ENCODE data around the gene SDCCAG8. TPM values are rescaled to one million over a fixed set of nuclear protein-coding genes. Genes with fewer than 3 reads are reported as not detected.

Gene SDCCAG8
- total and polyA plus RNA-seq, 2 of the 8 experiments (the other 6 are each of a cell fraction or from before 2014, with no cell fraction given) = 15.6 to 21.0 TPM

- TF ChIP-seq RNF2 (IDR thresholded peaks at IDR 0.05; ENCODE audit: borderline replicate concordance, low read depth, low read length, missing control alignments, poor library complexity, severe bottlenecking) = no peak
- no peak for TF ChIP-seq BACH1 (IDR thresholded peaks at IDR 0.05; ENCODE audit: low read length)
- TF ChIP-seq KDM4A (IDR thresholded peaks at IDR 0.05; ENCODE audit: low read depth, low read length, severe bottlenecking) = peak; percentile 87
- TF ChIP-seq TAF7 (optimal IDR thresholded peaks at IDR 0.05; ENCODE audit: borderline replicate concordance, low read depth, low read length) = no peak
- no peak for TF ChIP-seq CHD2 (IDR thresholded peaks at IDR 0.05; ENCODE audit: low read length)
- peak; percentile 88 for TF ChIP-seq ASH2L (IDR thresholded peaks at IDR 0.05; ENCODE audit: low read length)
- TF ChIP-seq RBBP5 (IDR thresholded peaks at IDR 0.05; ENCODE audit: borderline replicate concordance, low read depth, low read length) = peak; percentile 41
- TF ChIP-seq SIX5 (IDR thresholded peaks at IDR 0.05; ENCODE audit: low read depth, low read length) = peak; percentile 90
- 0 out of 4 replicates have a peak, but pooled peaks have one; percentile 62 to 94 for TF ChIP-seq HDAC2 (IDR thresholded peaks at IDR 0.05; ENCODE audit: borderline replicate concordance in 1 of 2, low read depth in 2 of 2, low read length in 2 of 2)
- TF ChIP-seq SP4 (IDR thresholded peaks at IDR 0.05; ENCODE audit: low read length) = no peak; the same call in 1 of the 2 replicates
- peak; percentile 11; the same call in 1 of the 2 replicates for TF ChIP-seq MAX (IDR thresholded peaks at IDR 0.05)
- peak; percentile 79 to 86; a peak in 2 of 4 replicates for TF ChIP-seq SIN3A (conservative IDR thresholded peaks at IDR 0.05 in 1 of 2, IDR thresholded peaks at IDR 0.05 in 1 of 2; ENCODE audit: low read depth in 1 of 2, low read length in 2 of 2)
- no peak for TF ChIP-seq FOSL1 (IDR thresholded peaks at IDR 0.05; ENCODE audit: insufficient read depth, low read depth, low read length)
- TF ChIP-seq KDM1A (IDR thresholded peaks at IDR 0.05; ENCODE audit: borderline replicate concordance, low read length) = no peak
- no peak for TF ChIP-seq CTBP2 (IDR thresholded peaks at IDR 0.05; ENCODE audit: borderline replicate concordance, insufficient read depth, insufficient read length, low read length)
Observed at GRCh38 chr1:243255791-243256512, at the start of gene SDCCAG8 (continued).

Measured in H1 (cell line).